Activated gamma-delta T cell treated with anti-CD3 and anti-CD28 coated beads, Interleukin-2, amount 50 U/mL, for 16 hours (primary cell): ENCODE data around the gene TBC1D19.
"Not testable (repeated sequence)": the region's sequence is repeated elsewhere in the genome, so short reads cannot be mapped to it uniquely, and the experiment has no call there.

Source experiments
- DNase-seq: peaks from one replicate; pipeline ENCODE4 v3.0.0-alpha.2; 2020; ENCODE audit warnings: low read depth

The TBC1D19 gene, protein sequence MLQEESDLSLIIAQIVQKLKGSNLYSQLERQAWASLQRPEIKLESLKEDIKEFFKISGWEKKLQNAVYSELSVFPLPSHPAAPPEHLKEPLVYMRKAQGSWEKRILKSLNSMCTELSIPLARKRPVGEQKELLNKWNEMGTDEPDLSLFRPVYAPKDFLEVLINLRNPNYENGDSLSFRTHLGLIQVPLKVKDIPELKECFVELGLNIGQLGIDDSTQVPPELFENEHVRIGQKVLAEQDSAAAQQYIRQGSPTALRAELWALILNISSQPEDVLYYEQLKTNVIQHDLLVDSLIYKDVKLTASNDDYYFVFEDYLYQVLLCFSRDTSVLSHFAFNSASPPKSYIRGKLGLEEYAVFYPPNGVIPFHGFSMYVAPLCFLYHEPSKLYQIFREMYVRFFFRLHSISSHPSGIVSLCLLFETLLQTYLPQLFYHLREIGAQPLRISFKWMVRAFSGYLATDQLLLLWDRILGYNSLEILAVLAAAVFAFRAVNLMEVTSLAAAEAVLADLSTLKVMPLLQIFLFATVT

DNA sequence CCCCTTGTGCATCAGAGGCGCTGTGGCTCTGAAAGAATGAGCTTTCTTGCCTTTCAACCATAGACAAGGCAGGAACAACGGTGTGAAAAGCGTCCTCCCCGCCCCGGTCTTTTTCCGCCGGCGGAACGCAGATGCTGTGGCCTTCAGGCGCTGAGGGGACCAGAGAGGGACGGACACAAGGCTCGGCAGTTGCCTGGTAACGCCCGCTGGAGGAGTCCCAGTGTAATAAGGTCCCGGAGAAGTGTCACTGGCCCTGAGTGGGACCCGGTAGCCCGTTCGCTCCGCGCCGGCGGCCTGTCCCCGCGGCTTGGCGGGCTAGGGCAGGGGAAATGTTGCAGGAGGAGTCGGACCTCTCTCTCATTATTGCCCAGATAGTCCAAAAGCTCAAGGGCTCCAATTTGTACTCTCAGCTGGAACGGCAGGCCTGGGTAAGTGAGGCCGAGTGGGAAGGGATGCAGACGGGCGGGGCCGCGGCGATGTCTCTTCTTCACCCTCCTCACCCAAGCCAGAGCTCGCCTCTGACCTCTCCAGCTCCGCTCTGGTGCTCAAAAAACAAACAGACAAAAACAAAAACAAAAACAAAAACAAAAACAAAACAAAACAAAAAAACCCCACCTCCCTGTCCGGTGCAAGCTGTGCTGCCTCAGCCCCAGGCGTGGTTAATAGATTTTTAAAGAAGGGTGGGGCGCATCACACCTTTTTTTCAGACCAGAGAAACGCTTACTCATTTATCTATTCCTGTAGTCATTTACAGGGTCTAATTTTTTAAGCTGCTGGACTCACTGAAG, at the start of gene TBC1D19:
Gene TBC1D19, plus strand, starts transcription at position 220 of the 788 bp plus-strand sequence. Its CDS starts 110 bp downstream, at position 330.
- peak; percentile 79 for DNase-seq

DNA sequence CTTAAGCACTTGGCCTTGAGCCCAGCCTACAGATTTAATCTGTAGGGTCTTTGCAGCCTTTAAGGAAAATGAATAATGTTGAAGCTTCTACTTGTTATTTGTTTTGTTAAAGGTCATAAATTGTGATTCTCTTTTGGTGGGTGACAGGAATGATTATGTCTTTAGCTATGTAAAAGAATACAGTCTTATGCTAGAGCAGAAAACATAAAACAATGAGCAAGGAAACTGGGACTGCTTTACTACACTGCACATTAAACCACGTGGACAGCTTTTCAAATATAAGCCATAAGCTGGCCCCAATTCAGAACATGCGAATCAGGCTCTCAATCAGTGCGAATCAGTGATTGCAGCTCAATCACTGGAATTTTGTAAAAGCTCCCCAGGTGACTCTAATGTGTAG, 40.9 kb upstream of the TBC1D19 start:
- DNase-seq, result no peak

DNA sequence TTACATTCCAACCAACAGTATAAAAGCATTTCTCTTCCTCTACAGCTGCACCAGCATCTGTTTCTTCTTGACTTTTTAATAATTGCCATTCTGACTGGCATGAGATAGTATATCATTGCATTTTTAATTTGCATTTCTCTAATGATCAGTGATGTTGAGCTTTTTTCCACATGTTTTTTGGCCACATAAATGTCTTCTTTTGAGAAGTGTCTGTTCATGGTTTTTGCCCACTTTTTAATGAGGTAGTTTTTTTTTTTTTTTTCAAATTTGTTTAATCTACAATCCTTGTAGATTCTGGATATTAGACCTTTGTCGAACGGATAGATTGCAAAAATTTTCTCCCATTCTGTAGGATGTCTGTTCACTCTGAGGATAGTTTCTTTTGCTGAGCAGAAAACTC, 39.5 kb upstream of the TBC1D19 start:
- DNase-seq, result no peak

DNA sequence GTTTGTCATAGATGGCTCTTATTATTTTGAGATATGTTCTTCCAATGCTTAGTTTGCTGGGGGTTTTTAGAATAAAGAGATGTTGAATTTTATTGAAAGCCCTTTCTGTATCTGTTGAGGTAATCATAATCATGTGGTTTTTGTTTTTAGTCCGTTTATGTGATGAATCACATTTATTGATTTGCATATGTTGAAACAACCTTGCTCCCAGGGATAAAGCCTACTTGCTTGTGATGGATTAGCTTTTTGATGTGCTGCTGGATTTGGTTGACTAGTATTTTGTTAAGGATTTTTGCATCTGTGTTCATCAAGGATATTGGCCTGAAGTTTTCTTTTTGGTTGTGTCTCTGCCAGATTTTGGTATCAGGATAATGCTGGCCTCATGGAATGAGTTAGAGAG, 35.5 kb upstream of the TBC1D19 start:
- not testable (repeated sequence) for DNase-seq

DNA sequence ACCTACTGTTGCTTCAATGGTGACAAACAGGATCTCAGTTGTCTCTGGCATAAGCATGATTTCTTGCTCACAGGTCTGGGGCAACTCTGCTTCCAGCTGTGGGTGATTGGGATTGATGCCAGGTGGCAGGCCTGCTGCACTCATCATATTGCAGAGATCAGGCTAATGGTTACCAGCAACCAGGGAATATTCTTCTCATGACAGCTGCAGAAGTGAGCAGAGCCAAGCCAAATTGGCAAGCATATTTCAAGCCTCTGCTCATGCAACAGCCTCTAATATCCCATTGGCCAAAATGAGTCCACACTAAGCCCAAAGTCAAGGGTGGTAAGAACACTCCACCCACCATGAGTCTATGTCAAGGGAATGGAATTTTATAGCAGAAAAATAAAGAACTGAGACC, 26.7 kb upstream of the TBC1D19 start:
- no peak for DNase-seq

DNA sequence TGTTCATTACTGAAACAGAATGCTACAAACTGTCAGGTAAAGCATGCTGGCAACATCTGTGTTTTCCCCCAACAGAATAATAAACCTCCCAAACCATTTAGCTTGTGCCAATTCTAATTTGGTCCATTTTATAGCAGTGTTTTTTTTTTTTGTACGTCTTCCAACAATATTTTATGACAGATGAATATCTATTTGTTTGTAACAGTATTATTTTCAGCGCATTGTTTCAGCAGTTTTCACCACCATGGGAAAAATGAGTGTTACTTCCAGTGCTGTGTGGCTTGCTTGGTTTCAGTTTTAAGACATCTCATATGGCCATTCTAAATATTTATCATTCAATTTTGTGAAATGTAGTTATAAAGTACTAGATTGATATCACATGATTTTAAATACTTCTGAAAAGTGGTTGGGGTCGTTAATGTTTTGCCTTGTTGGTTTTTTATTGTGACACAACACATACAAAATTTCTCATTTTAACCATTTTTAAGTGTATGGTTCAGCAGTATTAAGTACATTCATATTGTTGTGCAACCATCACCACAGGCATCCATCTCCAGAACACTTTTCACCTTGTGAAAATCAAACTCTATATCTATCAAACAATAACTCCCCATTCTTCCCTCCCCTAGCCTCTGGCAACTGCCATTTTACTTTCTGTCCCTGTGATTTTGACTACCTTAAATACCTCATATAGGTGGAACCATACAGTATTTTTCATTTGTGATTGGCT, 25.6 kb upstream of the TBC1D19 start:
- DNase-seq, result no peak

DNA sequence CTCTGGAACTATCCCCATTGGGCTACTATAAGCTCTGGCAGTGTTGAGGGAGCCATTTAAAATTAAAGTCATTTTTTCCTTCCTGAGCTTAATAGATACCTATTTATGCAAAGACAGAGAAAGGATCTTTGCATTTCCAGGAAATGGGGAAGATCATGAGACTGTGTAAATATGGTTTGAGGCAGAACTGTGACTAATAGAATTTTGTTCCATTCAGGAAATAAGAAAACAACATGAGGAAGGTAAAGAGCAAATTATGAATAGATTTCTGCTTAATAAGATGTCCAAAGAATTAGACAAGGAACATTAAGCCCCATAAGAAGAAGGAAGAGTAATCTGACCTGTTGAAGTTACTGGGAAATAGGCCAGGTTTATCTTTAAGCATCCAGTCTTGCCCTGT, 17.8 kb upstream of the TBC1D19 start:
- no peak for DNase-seq

DNA sequence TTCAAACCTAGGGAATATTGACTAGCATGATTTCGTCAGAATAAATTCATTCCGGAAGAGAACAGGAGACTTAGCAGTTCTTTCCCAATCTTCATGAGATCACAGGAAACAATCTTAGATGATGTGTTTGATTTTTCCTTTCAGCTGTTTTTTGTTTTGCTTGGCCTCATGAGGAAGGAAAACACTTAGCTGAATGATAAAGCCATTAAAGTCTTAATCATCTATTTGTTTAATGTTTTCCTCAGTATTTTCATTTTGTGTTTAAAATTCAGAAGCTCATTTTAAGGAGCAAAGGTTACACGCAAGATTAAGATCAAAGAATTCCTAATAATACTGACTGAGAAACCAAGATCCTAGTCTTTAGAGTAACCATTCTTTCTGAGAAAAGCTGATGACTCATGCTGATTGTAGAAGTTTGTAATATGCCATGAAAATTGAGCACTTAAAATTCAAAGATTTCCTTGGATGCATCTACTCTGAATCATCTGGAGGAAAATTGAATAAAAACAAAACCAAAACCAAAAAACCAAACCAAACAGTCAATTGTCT, 15.4 kb upstream of the TBC1D19 start:
- DNase-seq, result no peak

DNA sequence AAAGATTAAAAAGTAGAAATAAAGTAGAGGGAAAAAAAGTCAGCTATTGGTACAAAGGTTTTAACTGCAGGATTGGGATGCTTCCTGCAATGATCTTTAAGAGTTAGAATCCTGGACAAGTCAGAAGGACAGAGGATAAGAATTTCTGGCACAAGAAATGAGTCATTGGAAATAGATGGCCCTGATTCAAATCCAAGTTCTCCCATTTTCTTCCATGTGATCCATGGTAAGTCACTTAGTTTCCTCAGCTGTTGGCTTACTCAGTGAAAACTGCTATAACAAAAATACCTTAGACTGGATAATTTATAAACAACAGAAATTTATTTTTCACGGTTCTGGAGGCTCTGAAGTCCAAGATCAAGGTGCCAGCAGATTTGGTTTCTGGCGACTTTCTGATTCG, 13.3 kb upstream of the TBC1D19 start:
- no peak for DNase-seq

DNA sequence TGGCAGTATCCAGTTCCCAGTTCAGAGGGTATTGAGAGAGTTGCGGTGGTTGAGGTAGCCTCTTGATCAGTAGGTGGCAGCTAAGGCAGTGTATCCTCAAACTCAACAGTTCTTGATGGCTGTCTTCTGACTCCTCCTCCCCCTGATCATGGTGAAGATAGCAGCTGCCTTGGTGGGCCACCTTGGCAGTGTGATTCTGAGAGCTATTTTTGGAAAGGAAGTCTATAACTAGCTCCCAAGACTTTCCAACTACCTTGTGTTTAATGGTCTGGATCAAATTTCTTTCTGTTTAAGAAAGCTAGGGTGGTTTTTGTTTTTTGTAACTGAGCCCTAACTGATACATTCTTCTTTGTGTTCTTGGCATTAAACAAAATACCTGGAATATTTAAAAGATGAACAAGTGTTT, 10.5 kb upstream of the TBC1D19 start:
- DNase-seq, result no peak

DNA sequence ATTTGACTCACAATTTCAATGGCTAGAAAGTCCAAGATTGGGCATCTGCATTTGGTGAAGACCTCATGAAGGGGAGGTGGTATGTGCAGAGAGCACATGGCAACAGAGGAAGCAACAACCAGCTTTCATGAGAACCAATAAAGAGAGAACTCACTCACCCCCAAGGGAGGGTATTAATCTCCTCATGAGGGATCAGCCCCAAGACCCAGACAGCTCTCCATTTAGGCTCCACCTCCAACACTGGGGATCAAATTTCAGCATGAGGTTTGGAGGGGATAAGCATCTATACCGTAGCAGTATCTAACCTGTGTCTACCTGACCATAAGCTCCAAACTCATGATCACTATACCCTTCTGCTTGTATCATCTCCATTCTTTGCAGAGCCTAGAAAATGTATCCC, 9.3 kb upstream of the TBC1D19 start:
- no peak for DNase-seq

DNA sequence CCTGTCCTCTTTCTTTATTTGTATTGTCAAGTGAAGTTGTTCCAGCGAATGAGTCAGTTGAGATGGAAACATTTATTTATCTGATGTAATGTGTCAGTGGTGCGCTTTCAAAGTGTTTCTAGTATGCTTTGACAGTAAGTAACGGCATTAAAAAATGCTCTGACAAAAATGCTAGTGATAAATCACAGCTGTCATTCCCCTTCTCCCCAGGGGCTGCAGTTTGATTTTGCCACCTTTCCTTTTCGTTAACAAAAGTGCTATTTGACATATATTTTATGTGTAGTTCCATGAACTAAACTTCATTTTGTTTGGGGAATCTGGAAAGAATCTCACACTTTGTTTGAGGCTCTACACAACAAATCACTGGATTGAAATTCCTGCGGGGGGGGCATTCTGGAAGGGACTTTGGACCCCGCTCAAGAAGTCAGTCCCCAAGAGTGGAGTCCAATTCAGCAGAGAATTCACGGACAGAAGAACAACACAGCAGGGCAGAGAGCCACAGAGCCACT, 7.6 kb upstream of the TBC1D19 start:
- DNase-seq, result no peak

DNA sequence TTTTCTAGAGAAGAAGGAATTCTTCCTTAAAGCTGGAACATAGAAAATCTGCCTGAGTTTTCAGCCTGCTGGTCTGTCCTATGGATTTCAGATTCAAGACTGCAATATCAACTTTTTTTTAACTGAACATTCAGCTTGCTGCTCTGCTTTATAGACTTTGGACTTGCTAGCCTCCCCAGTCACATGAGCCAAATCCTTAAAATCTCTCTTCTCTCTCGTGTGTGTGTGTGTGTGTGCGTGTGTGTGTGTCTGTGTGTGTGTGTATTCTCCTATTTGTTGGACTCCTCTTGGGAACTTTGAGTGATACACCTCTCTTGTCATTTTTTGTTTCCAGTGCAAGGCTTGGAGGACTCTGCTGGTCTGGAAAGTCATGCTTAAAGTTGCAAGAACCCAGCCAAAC, 6.8 kb upstream of the TBC1D19 start:
- DNase-seq, result no peak

DNA sequence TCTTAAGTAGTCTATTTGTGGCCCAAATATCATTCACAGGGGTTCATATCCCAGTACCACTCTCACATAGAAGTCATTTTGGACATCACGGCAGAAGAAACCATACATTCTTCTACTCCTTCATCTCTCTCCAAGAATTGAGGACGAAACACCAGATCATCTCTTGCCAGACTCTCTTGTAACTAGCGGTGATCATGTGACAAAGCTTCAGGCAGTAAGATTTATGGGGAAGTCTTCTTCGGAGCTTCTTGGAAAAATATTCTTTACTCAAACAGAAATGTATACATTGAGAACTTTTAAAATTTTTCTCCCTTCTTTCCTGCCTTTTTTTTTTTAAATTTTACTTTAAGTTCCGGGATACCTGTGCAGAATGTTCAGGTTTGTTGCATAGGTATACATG, 4.7 kb upstream of the TBC1D19 start:
- no peak for DNase-seq

DNA sequence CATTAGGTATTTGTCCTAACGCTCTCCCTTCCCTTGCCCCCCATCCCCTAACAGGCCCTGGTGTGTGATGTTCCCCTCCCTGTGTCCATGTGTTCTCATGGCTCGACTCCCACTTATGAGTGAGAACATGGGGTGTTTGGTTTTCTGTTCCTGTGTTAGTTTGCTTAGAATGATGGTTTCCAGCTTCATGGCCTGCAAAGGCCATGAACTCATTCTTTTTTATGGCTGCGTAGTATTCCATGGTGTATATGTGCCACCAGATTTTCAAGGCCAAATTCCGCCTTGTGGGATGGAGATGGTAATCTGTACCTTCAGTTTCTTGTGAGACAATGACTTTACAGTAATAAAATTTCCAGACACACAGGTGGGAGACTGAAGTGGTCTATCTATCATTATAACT, 2.5 kb upstream of the TBC1D19 start:
- not testable (repeated sequence) for DNase-seq

DNA sequence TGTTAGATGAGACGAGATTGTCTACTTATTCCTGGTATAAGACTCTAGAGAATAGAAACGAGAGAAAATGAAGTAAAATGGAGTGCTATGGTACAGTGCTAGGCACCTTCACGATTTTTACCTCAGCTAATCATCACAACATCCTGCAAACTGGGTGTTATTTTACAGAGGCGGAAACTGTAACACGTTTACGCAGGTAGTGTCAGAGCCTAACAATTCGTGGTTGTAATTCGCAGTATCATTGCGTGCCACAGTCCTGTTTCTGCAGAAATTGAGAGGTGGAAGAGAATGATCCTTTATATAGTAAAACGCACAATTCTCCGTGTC, 383 bp upstream of the TBC1D19 start:
- DNase-seq, result no peak

DNA sequence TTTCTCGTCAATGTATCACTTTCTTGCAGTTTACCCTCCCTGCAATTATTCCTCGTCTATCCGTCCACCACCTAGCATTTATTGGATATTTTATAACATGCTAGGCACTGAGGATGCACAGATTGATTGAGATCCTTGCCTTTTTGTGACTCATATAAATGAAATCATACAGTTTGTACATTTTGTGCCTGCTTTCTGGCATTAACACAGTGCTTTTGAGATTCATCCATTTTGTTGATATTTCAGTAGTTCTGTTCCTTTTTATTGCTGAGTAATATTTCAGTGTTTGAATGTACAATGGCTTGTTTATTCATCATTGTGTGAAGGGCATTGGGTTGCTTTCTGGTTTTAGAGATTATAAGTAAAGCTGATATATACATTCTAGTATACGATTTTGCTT, 841 bp downstream of the TBC1D19 start:
- no peak for DNase-seq

DNA sequence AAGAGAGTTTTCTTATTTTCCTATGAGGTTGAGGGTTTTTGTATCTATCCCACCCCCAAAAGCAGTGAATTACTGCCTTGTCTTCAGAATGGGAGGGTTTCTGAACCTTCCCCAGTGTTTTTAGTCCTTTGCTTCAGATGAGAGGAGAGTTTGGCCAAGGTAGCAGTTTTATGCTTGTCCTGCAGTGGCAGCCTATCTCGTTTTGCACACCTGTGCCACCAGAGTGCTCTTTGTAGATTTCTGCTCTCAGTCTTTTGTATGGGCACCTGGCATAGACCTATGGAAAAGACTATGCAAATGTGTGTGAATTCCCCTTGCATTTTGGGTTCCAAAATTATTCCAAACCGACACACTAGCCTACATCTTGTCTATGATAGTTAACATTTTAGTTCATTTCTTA, 5.8 kb downstream of the TBC1D19 start:
- no peak for DNase-seq

DNA sequence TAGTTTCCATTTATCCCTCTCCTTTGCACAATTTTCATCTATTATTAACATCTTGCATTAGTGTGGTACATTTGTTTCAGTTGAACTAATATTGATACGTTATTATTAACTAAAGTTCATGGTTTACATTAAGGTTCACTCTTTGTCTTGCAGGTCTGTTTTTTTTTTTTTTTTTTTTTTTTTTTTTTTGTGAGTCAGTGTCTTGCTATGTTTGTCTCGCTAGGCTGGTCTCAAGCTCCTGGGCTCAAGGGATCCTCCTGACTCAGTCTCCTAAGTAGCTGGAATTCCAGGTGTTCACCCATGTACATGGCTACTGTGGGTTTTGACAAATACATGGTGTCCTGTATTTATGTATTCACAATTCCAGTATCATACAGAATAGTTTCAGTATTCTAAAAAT, 6.8 kb downstream of the TBC1D19 start:
- no peak for DNase-seq

DNA sequence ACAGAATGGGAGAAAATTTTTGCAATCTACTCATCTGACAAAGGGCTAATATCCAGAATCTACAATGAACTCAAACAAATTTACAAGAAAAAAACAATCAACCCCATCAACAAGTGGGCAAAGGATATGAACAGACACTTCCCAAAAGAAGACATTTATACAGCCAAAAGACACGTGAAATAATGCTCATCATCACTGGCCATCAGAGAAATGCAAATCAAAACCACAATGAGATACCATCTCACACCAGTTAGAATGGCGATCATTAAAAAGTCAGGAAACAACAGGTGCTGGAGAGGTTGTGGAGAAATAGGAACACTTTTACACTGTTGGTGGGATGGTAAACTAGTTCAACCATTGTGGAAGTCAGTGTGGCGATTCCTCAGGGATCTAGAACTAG, 9.7 kb downstream of the TBC1D19 start:
- not testable (repeated sequence) for DNase-seq

DNA sequence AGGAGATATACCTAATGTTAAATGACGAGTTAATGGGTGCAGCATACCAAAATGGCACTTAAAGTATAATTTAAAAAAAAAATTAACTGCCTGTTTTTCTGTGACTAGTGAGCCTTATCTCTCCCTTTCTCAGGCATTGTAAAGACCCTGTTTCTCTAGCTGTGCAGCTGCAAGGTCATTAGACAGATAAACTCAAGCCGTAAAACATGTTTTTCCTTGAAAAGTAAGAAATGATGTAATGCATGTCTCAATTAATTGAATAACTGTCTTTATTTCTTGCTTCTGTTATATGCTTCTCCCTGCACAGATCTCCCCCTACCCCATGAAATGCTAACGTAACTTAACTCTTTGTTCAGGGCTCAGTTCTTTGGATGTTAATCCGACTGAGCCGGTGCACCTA, 10.5 kb downstream of the TBC1D19 start:
- no peak for DNase-seq

DNA sequence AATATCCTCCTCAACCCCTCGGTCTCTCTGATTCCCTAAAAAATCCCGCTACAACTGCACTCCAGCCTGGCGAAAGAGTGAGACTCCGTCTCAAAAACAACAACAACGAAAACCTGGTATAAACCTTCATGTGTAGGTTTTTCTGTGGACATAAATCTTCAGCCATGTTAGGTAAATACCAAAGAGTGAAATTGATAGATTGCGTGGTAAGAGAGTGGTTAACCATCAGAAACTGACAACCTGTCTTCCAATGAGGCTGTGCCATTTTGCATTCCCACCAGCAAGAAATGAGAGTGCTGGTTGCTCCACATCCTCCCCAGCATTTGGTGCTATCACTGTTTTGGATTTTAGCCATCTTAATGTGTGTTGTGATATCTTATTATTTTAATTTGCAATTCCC, 10.9 kb downstream of the TBC1D19 start:
- DNase-seq, result no peak
